ENCODE results near the gene ZFR.

DNA sequence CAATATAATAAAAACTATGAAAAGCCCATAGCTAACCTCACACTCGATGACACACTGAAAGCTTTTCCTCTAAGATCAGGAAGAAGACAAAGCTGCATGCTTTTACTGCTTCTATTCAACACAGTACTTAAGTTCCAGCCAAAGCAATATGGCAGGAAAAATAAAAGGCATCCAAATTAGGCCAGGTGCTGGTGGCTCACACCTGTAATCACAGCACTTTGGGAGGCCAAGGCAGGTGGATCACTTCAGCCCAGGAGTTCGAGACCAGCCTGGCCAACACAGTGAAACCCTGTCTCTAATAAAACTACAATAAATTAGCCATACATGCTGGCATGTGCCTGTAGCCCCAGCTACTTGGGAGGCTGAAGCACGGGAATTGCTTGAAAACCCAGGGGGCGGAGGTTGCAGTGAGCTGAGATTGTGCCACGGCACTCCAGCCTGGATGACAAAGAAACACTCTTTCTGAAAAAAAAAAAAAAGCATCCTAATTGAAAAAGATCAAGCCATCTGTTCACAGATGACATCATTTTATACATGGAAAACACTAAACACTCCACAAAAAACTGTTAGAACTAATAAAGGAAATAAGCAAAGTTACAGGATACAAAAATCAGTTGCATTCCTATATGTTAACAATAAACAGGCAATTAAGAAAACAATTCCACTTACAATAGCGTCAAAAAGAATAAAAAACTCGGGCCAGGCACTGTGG is 17.9 kb downstream of the ZFR start:
- TF ChIP-seq POLR2A (IDR thresholded peaks at IDR 0.05) = no peak
- TF ChIP-seq, protein P1, sequence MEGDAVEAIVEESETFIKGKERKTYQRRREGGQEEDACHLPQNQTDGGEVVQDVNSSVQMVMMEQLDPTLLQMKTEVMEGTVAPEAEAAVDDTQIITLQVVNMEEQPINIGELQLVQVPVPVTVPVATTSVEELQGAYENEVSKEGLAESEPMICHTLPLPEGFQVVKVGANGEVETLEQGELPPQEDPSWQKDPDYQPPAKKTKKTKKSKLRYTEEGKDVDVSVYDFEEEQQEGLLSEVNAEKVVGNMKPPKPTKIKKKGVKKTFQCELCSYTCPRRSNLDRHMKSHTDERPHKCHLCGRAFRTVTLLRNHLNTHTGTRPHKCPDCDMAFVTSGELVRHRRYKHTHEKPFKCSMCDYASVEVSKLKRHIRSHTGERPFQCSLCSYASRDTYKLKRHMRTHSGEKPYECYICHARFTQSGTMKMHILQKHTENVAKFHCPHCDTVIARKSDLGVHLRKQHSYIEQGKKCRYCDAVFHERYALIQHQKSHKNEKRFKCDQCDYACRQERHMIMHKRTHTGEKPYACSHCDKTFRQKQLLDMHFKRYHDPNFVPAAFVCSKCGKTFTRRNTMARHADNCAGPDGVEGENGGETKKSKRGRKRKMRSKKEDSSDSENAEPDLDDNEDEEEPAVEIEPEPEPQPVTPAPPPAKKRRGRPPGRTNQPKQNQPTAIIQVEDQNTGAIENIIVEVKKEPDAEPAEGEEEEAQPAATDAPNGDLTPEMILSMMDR (IDR thresholded peaks at IDR 0.05) = no peak

All from ovary (tissue), 3 donors.